DMS53 (cell line): ENCODE data around the gene NDUFA13.

Source experiments
- DNase-seq: peaks from one replicate; lab custom pipeline; 2025; lab: John Stamatoyannopoulos, UW

The NDUFA13 gene

GRCh38 chr19:19533841-19534240 is 17.8 kb downstream of the NDUFA13 start:
- no peak for DNase-seq

- DNase-seq = no peak
Observed at GRCh38 chr19:19534556-19535265, 18.7 kb downstream of the NDUFA13 start.

DNA sequence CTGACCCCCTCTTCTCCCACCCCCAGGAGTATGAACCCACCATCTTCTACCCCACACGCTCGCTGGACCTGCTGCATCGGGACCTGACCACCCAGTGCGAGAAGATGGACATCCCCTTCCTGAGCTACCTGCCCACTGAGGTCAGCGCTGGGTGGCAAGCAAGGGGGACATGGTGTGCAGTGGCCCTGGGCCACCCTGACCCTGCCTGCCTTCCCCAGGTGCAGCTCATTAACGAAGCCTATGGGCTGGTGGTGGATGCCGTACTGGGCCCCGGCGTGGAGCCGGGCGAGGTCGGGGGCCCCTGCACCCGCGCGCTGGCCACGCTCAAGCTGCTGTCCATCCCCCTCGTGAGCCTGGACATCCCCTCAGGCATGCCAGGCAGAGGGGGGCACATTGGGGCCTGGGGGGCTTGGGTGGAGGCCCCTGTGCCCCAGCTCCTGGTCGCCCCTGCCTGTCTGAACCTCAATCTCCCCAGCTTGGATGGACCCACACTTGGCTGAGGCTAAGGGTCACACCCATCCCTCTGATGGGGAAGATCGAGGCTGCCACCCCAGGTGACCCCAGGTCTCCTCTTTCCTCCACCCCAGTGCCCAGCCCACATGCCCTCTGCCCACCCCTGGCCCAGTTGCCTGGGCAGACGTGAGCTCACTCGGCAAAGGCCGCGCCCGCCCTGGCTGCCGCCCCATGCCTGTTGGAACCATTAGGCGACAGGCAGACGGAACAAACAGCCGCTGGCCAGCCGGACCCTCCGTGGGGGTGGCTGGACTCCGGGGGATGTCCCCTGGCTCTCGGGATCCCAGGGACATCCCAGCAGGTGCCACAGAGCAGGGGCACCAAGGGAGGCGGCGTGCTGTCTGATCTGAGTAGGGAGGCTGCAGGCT is 19.5 kb downstream of the NDUFA13 start:
- DNase-seq = no peak

DNA sequence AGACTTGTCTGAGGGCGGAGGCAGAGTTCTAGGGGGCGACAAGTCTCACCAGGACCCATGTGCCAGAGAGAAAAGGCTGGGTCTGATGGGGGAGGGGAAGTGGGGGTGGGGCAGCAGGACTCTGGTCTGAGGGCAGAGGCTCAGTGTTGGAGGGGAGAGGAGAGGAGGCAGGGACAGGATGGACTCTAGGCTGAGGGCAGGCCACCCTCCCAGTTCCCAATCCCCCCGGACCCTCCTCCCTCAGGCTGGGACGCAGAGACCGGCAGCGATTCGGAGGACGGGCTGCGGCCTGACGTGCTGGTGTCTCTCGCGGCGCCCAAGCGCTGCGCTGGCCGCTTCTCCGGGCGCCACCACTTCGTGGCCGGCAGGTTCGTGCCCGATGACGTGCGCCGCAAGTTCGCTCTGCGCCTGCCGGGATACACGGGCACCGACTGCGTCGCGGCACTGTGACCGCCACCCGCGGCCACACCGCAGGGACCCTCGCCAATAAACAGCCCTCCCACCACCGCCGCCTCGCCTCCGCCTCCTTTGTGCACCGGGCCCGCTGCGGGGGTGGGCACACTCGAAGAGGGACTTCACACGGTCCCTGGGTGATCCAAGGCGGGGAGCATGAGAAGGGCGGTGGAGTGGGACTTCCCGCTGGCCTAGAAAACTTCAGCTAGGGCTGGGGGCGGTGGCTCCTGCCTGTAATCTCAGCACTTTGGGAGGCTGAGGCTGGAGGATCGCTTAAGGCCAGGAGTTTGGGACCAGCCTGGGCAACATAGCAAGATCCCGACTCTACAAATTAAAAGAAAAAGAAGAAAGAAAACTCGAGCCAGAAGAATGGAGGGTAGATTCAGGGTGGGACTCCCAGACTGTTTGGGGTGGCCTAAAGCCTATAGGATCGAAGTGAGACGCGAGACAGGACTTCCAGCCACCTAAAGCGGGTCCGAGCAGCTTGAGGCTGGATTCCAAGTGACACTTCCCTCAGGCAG is 21.3 kb downstream of the NDUFA13 start:
- no peak for DNase-seq

- peak; percentile 38 for DNase-seq
Observed at GRCh38 chr19:19538061-19538784, 22.2 kb downstream of the NDUFA13 start, which contains the start of gene CILP2. CILP2 (plus strand) TSS chr19:19538265; CDS start chr19:19538350, 85 bp downstream.

- DNase-seq = peak; percentile 37
Observed at GRCh38 chr19:19538785-19539166, 22.8 kb downstream of the NDUFA13 start.

DNA sequence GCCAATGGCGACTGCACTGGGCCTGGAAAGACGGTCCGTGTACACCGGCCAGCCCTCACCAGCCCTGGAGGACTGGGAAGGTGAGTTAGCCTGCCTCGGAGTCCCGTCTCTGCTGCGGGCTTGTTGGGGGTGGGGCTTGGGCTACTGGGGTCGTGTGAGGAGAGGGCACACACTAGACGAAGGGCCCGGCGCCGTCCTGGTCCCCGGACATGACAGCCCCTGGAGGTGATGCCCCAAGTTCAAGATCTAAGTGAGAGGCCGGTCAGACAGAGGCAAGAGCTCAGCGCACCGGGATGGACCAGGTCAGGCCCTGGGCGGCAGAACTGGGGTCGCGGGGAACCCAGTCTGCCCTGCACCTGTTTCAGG is 23.7 kb downstream of the NDUFA13 start:
- DNase-seq = no peak

DNA sequence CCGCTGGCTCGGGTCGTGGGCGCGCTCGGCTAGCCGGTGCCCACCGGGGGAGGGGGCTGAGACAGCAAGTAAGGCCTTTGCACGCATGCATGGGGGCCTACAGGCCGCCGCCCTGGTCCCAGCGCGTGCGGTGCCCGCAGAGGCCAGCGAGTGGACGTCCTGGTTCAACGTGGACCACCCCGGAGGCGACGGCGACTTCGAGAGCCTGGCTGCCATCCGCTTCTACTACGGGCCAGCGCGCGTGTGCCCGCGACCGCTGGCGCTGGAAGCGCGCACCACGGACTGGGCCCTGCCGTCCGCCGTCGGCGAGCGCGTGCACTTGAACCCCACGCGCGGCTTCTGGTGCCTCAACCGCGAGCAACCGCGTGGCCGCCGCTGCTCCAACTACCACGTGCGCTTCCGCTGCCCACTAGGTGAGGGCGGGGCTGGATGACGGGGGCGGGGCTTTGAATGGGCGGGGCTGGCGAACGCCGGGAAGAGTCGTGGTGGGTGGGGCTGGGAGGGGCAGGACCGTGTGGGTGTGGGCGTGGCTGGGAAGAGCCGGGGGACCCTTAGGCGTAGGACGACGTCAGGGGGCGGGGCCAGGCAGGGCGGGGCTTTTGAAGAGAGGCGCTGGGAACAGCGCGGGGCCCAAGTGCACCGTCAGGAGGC is 24.2 kb downstream of the NDUFA13 start:
- peak; percentile 79 for DNase-seq

GRCh38 chr19:19540715-19541515 is 24.9 kb downstream of the NDUFA13 start:
- peak; percentile 92 for DNase-seq

- no peak for DNase-seq
Observed at GRCh38 chr19:19541616-19542015, 25.6 kb downstream of the NDUFA13 start.

GRCh38 chr19:19542507-19542906 is 26.5 kb downstream of the NDUFA13 start:
- no peak for DNase-seq

GRCh38 chr19:19543101-19543500 is 27.1 kb downstream of the NDUFA13 start:
- DNase-seq = no peak

GRCh38 chr19:19543640-19544039 is 27.6 kb downstream of the NDUFA13 start:
- no peak for DNase-seq

DNA sequence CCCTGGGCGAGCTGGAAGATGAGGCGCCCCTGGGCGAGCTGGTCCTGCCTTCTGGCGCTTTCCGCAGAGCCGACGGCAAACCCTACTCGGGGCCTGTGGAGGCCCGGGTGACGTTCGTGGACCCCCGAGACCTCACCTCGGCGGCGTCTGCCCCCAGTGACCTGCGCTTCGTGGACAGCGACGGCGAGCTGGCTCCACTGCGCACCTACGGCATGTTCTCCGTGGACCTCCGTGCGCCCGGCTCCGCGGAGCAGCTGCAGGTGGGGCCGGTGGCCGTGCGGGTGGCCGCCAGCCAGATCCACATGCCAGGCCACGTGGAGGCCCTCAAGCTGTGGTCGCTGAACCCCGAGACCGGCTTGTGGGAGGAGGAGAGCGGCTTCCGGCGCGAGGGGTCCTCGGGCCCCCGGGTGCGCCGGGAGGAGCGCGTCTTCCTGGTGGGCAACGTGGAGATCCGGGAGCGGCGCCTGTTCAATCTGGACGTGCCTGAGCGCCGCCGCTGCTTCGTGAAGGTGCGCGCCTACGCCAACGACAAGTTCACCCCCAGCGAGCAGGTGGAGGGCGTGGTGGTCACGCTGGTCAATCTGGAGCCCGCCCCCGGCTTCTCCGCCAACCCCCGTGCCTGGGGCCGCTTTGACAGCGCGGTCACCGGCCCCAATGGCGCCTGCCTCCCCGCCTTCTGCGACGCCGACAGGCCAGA is 28.4 kb downstream of the NDUFA13 start:
- peak; percentile 85 for DNase-seq

DNA sequence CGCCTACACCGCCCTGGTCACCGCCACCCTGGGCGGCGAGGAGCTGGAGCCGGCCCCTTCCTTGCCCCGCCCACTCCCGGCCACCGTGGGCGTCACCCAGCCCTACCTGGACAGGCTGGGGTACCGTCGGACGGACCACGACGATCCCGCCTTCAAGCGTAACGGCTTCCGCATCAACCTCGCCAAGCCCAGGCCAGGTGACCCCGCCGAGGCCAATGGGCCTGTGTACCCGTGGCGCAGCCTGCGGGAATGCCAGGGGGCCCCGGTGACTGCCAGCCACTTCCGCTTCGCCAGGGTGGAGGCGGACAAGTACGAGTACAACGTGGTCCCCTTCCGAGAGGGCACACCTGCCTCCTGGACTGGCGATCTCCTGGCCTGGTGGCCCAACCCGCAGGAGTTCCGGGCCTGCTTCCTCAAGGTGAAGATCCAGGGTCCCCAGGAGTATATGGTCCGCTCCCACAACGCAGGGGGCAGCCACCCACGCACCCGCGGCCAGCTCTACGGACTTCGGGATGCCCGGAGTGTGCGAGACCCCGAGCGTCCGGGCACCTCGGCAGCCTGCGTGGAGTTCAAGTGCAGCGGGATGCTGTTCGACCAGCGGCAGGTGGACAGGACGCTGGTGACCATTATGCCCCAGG is 29.0 kb downstream of the NDUFA13 start:
- peak; percentile 85 for DNase-seq

DNA sequence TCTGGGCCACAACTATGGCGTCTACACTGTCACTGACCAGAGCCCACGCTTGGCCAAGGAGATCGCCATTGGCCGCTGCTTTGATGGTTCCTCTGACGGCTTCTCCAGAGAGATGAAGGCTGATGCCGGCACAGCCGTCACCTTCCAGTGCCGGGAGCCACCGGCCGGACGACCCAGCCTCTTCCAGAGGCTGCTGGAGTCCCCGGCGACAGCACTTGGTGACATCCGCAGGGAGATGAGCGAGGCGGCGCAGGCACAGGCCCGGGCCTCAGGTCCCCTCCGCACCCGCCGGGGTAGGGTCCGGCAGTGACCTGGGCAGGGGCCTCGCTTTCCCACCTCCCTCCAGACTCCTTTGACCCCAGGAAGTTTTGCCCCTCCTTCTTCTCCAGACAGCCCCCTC is 29.7 kb downstream of the NDUFA13 start:
- DNase-seq = no peak

DNA sequence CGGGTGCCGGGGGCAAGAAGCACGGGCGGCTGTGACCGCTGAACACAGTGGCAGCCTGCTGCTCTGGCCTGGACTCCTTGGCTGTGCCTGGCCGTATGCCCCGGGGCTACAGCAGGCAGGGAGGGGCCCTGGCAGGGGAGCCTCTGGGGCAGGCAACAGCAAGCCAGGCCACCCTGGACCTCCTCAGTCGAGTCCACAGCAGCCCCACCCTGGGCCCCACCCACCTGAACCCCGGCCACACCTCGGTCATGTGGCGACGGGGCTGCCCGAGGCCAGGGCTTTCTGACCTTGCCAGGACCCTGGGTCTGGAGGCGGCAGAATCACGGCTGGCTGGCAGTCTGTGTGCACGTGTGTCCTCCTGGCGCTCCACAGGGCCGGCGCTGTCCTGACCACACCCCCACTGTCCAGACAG is 30.7 kb downstream of the NDUFA13 start:
- DNase-seq = no peak

DNA sequence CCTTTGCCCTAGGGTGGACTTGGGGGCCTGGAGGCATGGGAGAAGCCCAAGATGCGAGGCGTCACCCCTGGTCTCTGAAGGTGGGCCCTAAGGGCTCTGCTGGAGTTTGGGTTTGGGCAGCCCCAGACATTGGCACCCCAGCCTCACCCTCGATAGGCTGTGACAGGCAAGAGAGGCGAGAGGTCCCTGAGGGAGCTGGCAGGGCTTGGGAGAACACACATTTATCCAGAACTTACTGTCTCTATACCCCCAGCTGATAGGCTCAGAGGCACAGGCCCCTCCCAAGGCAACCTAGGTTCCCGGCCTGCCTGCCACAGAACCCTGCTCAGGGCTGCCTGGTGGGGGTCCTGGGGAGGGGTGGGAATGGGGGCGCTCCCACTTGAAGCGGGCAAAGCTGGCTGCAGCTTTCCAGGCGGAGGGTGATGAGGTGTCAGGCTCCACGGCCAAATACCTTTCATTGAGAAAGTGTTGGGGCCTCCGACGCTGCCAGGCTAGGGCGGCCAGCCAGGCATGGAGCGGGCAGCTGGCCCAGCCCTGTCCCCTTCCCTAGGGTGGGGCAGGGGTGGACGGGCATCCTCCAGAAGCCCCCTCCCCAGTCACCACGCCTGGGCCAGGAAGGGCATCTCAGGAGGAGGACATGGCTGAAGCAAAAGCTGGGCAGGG is 31.8 kb downstream of the NDUFA13 start:
- no peak for DNase-seq
